Measurements from ENCODE around the gene IL1R2. TPM values are rescaled to one million over a fixed set of nuclear protein-coding genes. Genes with fewer than 3 reads are reported as not detected.
"Not testable (repeated sequence)": the region's sequence is repeated elsewhere in the genome, so short reads cannot be mapped to it uniquely, and the experiment has no call there.

IL1R2 gene
- total and polyA plus RNA-seq, 2 of the 13 experiments (the other 11 are each of a cell fraction or from before 2014, with no cell fraction given) = 3.6 to 7.3 TPM

DNA sequence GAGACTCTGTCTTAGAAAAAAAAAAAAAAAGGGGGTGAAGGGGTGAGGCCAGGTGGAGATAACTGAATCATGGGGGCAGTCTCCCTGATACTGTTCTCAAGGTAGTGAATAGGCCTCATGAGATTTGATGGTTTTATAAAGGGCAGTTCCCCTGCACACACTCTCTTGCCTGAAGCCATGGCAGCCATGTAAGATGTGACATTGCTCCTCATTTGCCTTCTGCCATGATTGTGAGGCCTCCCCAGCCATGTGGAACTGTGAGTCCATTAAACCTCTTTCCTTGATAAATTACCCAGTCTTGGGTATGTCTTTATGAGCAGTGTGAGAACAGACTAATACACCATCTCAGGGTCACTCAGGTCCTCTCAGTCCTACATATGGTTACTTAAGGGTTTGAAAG is 76.4 kb downstream of the IL1R2 start:
- H3K4me3 ChIP-seq (replicated peaks in 1 of 3; ENCODE audit: insufficient read depth in 1 of 3, low read depth in 2 of 3, low read length in 3 of 3); H3K27ac ChIP-seq (ENCODE audit: extremely low read length, insufficient read depth, low read length); ATAC-seq; BruUV-seq (replicated peaks); intact Hi-C loops (cut with micrococcal nuclease; ENCODE audit: unreplicated experiment); DNase-seq (ENCODE audit: low spot score); H3K4me2 ChIP-seq (ENCODE audit: low read depth, low read length); CTCF ChIA-PET (ENCODE audit: low intra/inter-chr PET ratio, low total read pairs); H4K20me1 ChIP-seq (ENCODE audit: insufficient read depth, low read length); H3K79me2 ChIP-seq (ENCODE audit: insufficient read depth, low read length); H2AFZ ChIP-seq (ENCODE audit: low read length); FAIRE-seq; H3K27me3 ChIP-seq (ENCODE audit: control insufficient read depth in 1 of 2, insufficient read depth in 2 of 2, low read length in 2 of 2); H3K36me3 ChIP-seq (replicated peaks in 1 of 2; ENCODE audit: control insufficient read depth in 1 of 2, insufficient read depth in 2 of 2, low read length in 2 of 2); H3K9ac ChIP-seq (ENCODE audit: insufficient read depth, low read depth, low read length); in situ Hi-C loops (cut with HindIII; ENCODE audit: extremely low pct_ligation_motif_present, low pct_unique_long_range_greater_than_20kb): not testable (repeated sequence)
- Histone ChIP-seq H3K9me3 (ENCODE audit: low read length) (peaks cover 21% of the 10 kb centered on the region), H3K4me1 (ENCODE audit: insufficient read depth, low read length) (peaks cover 85% of the 10 kb centered on the region)
- POLR2A ChIA-PET = interaction anchor here (1.1 to 3.6 kb wide), 2 partner anchors 35 to 88 kb away, joined by 6 to 28 read pairs; no protein-coding TSS in a partner anchor
- peak; percentile 96; the same call in 1 of the 2 replicates for TF ChIP-seq ZNF431 (CRISPR knock-in tag; IDR thresholded peaks at IDR 0.05; ENCODE audit: borderline replicate concordance, low read depth)

DNA sequence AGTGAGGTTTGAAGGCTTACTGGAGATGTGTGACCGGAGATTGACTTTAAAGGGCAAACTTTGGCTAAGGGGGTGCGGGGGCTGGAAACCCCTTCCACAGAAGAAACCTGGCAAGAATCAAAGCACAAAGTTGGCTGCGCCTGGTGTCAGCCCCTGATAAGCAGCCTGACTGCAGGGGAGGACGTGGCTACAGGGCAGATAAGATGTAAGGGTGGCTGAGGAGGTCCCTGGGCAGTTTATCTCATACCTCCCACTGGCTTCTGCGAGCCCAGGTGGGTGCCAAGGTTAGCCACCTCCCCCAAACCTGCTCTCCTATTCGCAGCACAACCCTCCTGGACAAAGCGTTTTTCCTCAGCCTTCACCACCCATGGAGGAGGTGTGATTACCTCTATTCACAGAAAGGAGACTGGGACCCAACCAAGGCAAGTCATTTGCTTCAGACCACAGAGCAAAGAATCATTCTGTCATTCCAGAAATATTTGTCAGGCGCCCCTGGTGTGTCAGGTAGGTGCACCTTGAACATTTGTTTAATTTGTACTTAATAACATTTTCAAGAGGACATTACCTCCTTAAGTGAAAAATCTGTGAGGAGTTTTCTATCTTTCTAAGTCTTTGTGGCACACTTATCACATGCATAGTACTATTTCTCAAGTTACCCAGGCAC is 77.7 kb downstream of the IL1R2 start:
- ChIA-PET CTCF (ENCODE audit: low intra/inter-chr PET ratio, low total read pairs) (interaction anchor here (1.1 kb wide), 1 partner anchor 171 kb away, joined by 3 read pairs; no protein-coding TSS in a partner anchor), POLR2A (interaction anchor here (1.0 to 3.6 kb wide), 14 partner anchors 13 to 97 kb away, joined by 4 to 28 read pairs (median 7); partner anchors contain the start of gene IL1R1)
- no TSS peak for BruUV-seq (replicated peaks)
- TF ChIP-seq, protein P1, sequence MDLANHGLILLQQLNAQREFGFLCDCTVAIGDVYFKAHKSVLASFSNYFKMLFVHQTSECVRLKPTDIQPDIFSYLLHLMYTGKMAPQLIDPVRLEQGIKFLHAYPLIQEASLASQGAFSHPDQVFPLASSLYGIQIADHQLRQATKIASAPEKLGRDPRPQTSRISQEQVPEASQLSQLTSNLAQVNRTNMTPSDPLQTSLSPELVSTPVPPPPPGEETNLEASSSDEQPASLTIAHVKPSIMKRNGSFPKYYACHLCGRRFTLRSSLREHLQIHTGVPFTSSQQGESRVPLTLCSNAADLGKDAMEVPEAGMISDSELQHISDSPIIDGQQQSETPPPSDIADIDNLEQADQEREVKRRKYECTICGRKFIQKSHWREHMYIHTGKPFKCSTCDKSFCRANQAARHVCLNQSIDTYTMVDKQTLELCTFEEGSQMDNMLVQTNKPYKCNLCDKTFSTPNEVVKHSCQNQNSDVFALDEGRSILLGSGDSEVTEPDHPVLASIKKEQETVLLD (CRISPR knock-in tag; IDR thresholded peaks at IDR 0.05; ENCODE audit: low read depth) = no peak
- TF ChIP-seq, protein P2, sequence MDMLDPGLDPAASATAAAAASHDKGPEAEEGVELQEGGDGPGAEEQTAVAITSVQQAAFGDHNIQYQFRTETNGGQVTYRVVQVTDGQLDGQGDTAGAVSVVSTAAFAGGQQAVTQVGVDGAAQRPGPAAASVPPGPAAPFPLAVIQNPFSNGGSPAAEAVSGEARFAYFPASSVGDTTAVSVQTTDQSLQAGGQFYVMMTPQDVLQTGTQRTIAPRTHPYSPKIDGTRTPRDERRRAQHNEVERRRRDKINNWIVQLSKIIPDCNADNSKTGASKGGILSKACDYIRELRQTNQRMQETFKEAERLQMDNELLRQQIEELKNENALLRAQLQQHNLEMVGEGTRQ (IDR thresholded peaks at IDR 0.05; ENCODE audit: low read depth, low read length) = no peak
- TF ChIP-seq, protein P2 (CRISPR knock-in tag; IDR thresholded peaks at IDR 0.05; ENCODE audit: borderline replicate concordance) = 0 out of 2 replicates have a peak, but pooled peaks have one; percentile 35
- TF ChIP-seq, protein P3, sequence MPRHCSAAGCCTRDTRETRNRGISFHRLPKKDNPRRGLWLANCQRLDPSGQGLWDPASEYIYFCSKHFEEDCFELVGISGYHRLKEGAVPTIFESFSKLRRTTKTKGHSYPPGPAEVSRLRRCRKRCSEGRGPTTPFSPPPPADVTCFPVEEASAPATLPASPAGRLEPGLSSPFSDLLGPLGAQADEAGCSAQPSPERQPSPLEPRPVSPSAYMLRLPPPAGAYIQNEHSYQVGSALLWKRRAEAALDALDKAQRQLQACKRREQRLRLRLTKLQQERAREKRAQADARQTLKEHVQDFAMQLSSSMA (CRISPR knock-in tag; IDR thresholded peaks at IDR 0.05) = 0 out of 2 replicates have a peak, but pooled peaks have one; percentile 23
- 0 out of 2 replicates have a peak, but pooled peaks have one; percentile 51 for TF ChIP-seq NFIB (CRISPR knock-in tag; IDR thresholded peaks at IDR 0.05; ENCODE audit: borderline replicate concordance)
- Histone ChIP-seq H3K9me3 (ENCODE audit: low read length) (peaks cover 21% of the 10 kb centered on the region), H3K4me2 (ENCODE audit: low read depth, low read length) (peak overlapping the region; percentile 61), H3K36me3 (replicated peaks in 1 of 2; ENCODE audit: control insufficient read depth in 1 of 2, insufficient read depth in 2 of 2, low read length in 2 of 2) (no peaks in the 10 kb centered on the region), H3K27me3 (ENCODE audit: control insufficient read depth in 1 of 2, insufficient read depth in 2 of 2, low read length in 2 of 2) (no peaks in the 10 kb centered on the region), H3K9ac (ENCODE audit: insufficient read depth, low read depth, low read length) (peak overlapping the region; percentile 63; the same call in 1 of the 2 replicates), H4K20me1 (ENCODE audit: insufficient read depth, low read length) (no peaks in the 10 kb centered on the region), H3K79me2 (ENCODE audit: insufficient read depth, low read length) (peaks cover 4% of the 10 kb centered on the region), H3K4me3 (replicated peaks in 1 of 3; ENCODE audit: insufficient read depth in 1 of 3, low read depth in 2 of 3, low read length in 3 of 3) (peak overlapping the region in 1 of 3 experiments; percentile 51; a peak in 1 of 6 replicates), H2AFZ (ENCODE audit: low read length) (no peak overlapping the region), H3K4me1 (ENCODE audit: insufficient read depth, low read length) (peaks cover 82% of the 10 kb centered on the region), H3K27ac (ENCODE audit: extremely low read length, insufficient read depth, low read length) (peak overlapping the region; percentile 83)
- 91% methylated on average over 8 of the region's 8 CpGs for WGBS (ENCODE audit: low lambda C conversion rate)
- intact Hi-C loops (cut with micrococcal nuclease; ENCODE audit: unreplicated experiment) (no loop called here), in situ Hi-C loops (cut with HindIII; ENCODE audit: extremely low pct_ligation_motif_present, low pct_unique_long_range_greater_than_20kb) (no loop called here)
- no peak for DNase-seq (ENCODE audit: low spot score)
- no peak; the same call in 2 of the 3 replicates for ATAC-seq
- FAIRE-seq = no peak
